Calu3 (cell line): ENCODE data around the gene CFAP73. TPM values are rescaled to one million over a fixed set of nuclear protein-coding genes. Genes with fewer than 3 reads are reported as not detected.

Experiments
- BruUV-seq: library from RNA; stranded (reverse); fragments of 400-500 nt; replicated peaks from 2 replicates; lab custom pipeline; 2021; lab: Mats Ljungman, UMichigan
- CTCF ChIA-PET: fragments of 300-600 bp; sonication (Branson Sonifier 250); formaldehyde crosslinking; loops from one replicate; lab custom pipeline; 2022; ENCODE audit warnings: antibody characterized with exemption; lab: Charles Lee
- DNase-seq: peaks from one replicate; pipeline ENCODE4 v3.0.0; 2022
- H3K27ac Mint-ChIP-seq: one replicate; pipeline ENCODE4 v1.8.0; 2022; ENCODE audit warnings: mixed read lengths; ENCODE audit not compliant: unreplicated experiment
- H3K27me3 Mint-ChIP-seq: one replicate; pipeline ENCODE4 v1.8.0; 2022; ENCODE audit warnings: mixed read lengths; ENCODE audit not compliant: unreplicated experiment
- H3K36me3 Mint-ChIP-seq: one replicate; pipeline ENCODE4 v1.8.0; 2022; ENCODE audit warnings: mild to moderate bottlenecking, moderate library complexity, mixed read lengths; ENCODE audit not compliant: insufficient read depth, unreplicated experiment
- H3K4me1 Mint-ChIP-seq: one replicate; pipeline ENCODE4 v1.8.0; 2022; ENCODE audit warnings: mild to moderate bottlenecking, low read depth, mixed read lengths; ENCODE audit not compliant: unreplicated experiment
- H3K4me3 Mint-ChIP-seq: one replicate; pipeline ENCODE4 v1.8.0; 2022; ENCODE audit warnings: mild to moderate bottlenecking, low read depth, moderate library complexity, mixed read lengths; ENCODE audit not compliant: unreplicated experiment
- H3K9me3 Mint-ChIP-seq: one replicate; pipeline ENCODE4 v1.8.0; 2022; ENCODE audit warnings: low read depth, mixed read lengths; ENCODE audit not compliant: unreplicated experiment
- intact Hi-C: fragments of 100-400 bp; cut with micrococcal nuclease; formaldehyde crosslinking; loops from one replicate; pipeline ENCODE4 v1.10.0; 2022; ENCODE audit not compliant: unreplicated experiment
- total RNA-seq: library from RNA; stranded (reverse); gene quantifications from 2 replicates; pipeline ENCODE4 v1.2.3, GENCODE V29; 2022
- TF ChIP-seq, protein P1 (sequence below): fragments of 200-600 bp; IDR thresholded peaks from one replicate; pipeline ENCODE4 v1.8.0; 2022; ENCODE audit warnings: antibody characterized with exemption; ENCODE audit not compliant: unreplicated experiment

Gene CFAP73
- total RNA-seq, 1 experiment from 2014 or later, result 3.2 TPM

DNA sequence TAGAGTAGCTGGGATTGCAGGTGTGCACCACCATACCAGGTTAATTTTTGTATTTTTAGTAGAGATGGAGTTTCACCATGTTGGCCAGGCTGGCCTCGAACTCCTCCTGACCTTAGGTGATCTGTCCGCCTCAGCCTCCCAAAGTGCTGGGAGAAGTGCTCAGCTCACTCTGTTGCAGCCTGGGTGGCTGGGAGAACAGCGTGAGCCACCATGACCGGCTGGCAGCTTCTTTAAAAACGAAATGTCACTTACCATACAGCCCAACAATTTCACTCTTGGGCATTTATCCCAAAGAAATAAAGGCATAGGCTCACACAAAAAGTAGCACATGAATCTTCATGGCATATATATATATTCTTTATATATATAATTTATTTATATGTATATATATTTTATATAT lies 4.7 kb upstream of the CFAP73 start:
- no peak overlapping the region for H3K4me3 Mint-ChIP-seq
- H3K4me1 Mint-ChIP-seq, result peaks cover 44% of the 10 kb centered on the region
- H3K27ac Mint-ChIP-seq, result no peak overlapping the region
- intact Hi-C loops, result no loop called here
- TF ChIP-seq, protein P1, sequence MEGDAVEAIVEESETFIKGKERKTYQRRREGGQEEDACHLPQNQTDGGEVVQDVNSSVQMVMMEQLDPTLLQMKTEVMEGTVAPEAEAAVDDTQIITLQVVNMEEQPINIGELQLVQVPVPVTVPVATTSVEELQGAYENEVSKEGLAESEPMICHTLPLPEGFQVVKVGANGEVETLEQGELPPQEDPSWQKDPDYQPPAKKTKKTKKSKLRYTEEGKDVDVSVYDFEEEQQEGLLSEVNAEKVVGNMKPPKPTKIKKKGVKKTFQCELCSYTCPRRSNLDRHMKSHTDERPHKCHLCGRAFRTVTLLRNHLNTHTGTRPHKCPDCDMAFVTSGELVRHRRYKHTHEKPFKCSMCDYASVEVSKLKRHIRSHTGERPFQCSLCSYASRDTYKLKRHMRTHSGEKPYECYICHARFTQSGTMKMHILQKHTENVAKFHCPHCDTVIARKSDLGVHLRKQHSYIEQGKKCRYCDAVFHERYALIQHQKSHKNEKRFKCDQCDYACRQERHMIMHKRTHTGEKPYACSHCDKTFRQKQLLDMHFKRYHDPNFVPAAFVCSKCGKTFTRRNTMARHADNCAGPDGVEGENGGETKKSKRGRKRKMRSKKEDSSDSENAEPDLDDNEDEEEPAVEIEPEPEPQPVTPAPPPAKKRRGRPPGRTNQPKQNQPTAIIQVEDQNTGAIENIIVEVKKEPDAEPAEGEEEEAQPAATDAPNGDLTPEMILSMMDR, result no peak
- DNase-seq, result no peak
- no peaks in the 10 kb centered on the region for H3K9me3 Mint-ChIP-seq
- CTCF ChIA-PET, result interaction anchor here (0.7 kb wide), 1 partner anchor 152 kb away, joined by 4 read pairs; no protein-coding TSS in a partner anchor
- no TSS peak for BruUV-seq
- peaks cover 15% of the 10 kb centered on the region for H3K36me3 Mint-ChIP-seq
- H3K27me3 Mint-ChIP-seq, result no peaks in the 10 kb centered on the region

DNA sequence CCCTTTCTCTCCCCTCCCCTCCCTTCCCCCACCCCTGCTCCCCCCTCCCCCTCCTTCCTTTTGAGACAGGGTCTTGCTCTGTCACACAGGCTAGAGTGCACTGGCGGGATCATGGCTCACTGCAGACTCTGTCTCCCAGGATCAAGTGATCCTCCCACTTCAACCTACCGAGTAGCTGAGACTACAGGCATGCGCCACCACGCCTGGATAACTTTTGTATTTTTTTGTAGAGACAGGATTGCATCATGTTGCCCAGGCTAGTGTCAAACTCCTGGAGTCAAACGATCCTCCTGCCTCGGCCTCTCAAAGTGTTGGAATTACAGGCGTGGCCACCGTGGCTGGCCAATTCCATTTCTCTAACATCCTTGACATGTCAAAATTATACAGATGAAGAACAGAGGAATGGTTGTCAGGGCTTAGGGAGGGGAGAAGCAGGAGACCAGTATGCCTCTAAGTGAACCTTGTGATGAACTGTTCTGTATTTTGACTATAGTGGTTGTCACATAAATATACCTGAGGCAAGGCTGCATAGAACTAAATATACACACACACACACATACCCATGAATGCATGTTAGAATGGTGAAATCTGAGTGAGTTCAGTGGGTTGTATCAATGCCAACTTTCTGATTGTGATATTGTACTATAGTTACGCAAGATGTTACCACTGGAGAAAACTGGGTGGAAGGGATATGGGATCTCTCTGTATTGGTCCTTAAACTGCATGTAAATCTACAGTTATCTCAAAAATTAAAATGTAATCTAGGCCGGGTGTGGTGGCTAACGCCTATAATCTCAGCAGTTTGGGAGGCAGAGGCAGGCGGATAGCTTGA lies 3.6 kb upstream of the CFAP73 start:
- TF ChIP-seq, protein P1, result no peak
- CTCF ChIA-PET, result interaction anchor here (0.6 to 0.7 kb wide), 3 partner anchors 76 to 1429 kb away, joined by 4 to 5 read pairs (median 5); no protein-coding TSS in a partner anchor
- H3K36me3 Mint-ChIP-seq, result peaks cover 24% of the 10 kb centered on the region

DNA sequence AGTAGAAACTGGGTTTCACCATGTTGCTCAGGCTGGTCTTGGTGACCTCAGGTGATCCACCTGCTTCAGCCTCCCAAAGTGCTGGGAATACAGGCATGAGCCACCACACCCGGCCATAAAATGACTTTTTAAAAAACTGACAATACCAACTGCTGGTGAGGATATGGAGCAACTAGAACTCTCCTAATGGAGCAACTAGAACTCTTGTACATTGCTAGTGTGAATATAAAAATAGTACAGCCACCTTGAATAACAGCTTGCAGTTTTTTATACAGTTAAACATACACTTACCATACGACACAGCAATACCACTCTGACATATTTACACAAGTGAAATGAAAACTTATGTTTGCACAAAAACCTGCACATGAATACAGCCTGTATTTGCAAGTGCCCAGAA lies 2.5 kb upstream of the CFAP73 start:
- Mint-ChIP-seq H3K4me3 (no peak overlapping the region), H3K36me3 (peaks cover 26% of the 10 kb centered on the region), H3K27me3 (no peaks in the 10 kb centered on the region), H3K9me3 (no peaks in the 10 kb centered on the region), H3K27ac (no peak overlapping the region), H3K4me1 (peaks cover 44% of the 10 kb centered on the region)
- CTCF ChIA-PET, result no interaction called here
- intact Hi-C loops, result no loop called here
- TF ChIP-seq, protein P1, result no peak
- DNase-seq, result no peak
- BruUV-seq, result no TSS peak

More for the DNA sequence above, 3.6 kb upstream of the CFAP73 start:
- H3K4me1 Mint-ChIP-seq, result peaks cover 43% of the 10 kb centered on the region
- BruUV-seq, result no TSS peak
- intact Hi-C loops, result no loop called here
- H3K27me3 Mint-ChIP-seq, result no peaks in the 10 kb centered on the region
- DNase-seq, result no peak
- no peaks in the 10 kb centered on the region for H3K9me3 Mint-ChIP-seq
- H3K27ac Mint-ChIP-seq, result peak overlapping the region; percentile 17
- H3K4me3 Mint-ChIP-seq, result no peak overlapping the region

DNA sequence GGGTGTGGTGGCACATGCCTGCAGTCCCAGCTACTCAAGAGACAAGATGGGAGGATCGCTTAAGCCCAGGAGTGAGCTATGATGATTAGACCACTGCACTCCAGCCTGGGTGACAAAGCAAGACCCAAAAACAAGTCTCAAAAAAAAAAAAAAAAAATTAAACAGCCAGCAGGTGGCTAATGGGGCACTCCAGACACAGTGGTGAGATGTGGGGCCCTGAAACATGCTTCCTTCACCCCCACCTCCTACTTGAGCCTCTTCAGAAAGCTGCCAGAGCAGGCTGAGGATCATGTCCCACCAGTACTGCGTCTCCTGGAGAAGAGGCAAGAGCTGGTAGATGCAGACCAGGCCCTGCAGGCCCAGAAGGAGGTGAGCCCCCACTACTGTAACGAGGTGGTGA lies 2.1 kb downstream of the CFAP73 start:
- no peak overlapping the region for H3K27ac Mint-ChIP-seq
- H3K27me3 Mint-ChIP-seq, result no peaks in the 10 kb centered on the region
- no peaks in the 10 kb centered on the region for H3K9me3 Mint-ChIP-seq
- peak overlapping the region; percentile 98 for H3K4me3 Mint-ChIP-seq
- CTCF ChIA-PET, result interaction anchor here (1.8 to 5.9 kb wide), 2 partner anchors 15 to 23 kb away, joined by 8 to 108 read pairs; partner anchors contain the start of gene RASAL1
- TF ChIP-seq, protein P1, result no peak
- peaks cover 30% of the 10 kb centered on the region for H3K4me1 Mint-ChIP-seq
- no peak for DNase-seq
- no TSS peak for BruUV-seq
- intact Hi-C loops, result loop anchor here (2.0 to 5.0 kb wide), 2 partner anchors 17 to 159 kb away; partner anchors contain the start of gene RASAL1
- peaks cover 35% of the 10 kb centered on the region for H3K36me3 Mint-ChIP-seq
